Muscle of back (tissue), 11 donors: Measurements from ENCODE around the gene ECHS1. TPM values are rescaled to one million over a fixed set of nuclear protein-coding genes. Genes with fewer than 3 reads are reported as not detected.
"Not testable (repeated sequence)": the region's sequence is repeated elsewhere in the genome, so short reads cannot be mapped to it uniquely, and the experiment has no call there.

Experiments used
- DNase-seq, 3 donors: peaks; one replicate each; pipeline versions ENCODE4 v3.0.0 to v3.0.0-alpha.2; 2013
- polyA plus RNA-seq, 10 donors: library from polyadenylated mRNA; unstranded; fragments of 120-200 nt; gene quantifications; one replicate each; pipeline ENCODE4 v1.2.1, GENCODE V29; 2013; ENCODE audit not compliant: insufficient read length in 10 of 10

Gene ECHS1
- polyA plus RNA-seq, 10 donors: 96.4 to 132 (median 123) TPM

DNA sequence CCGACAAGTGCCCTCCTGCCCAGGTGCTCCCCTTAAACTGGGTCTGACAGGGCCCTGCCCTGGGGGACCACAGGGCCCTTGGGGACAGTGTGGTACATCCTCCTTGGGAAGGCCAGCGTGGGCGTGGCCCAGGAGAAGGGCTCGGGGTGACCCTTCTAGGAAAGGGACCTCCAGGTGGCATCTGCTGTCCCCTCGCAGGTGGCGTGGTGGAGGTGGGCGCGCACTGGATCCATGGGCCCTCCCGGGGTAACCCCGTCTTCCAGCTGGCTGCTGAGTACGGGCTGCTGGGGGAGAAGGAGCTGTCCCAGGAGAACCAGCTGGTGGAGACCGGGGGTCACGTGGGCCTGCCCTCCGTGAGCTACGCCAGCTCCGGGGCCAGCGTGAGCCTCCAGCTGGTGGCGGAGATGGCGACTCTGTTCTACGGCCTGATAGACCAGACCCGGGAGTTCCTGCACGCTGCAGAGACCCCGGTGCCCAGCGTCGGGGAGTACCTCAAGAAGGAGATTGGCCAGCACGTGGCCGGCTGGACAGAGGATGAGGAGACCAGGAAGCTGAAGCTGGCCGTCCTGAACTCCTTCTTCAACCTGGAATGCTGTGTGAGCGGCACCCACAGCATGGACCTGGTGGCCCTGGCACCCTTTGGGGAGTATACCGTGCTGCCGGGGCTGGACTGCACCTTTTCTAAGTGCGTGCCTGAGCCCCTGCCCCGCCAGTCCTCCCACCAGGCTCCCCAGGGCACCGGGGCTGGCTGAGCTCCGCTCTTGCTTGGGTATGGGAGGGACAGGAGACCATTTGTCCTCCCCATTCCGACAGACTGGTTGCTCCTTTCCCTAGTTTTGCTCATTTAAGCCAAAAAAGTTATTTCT is 6.9 kb upstream of the ECHS1 start:
- DNase-seq: no peak

DNA sequence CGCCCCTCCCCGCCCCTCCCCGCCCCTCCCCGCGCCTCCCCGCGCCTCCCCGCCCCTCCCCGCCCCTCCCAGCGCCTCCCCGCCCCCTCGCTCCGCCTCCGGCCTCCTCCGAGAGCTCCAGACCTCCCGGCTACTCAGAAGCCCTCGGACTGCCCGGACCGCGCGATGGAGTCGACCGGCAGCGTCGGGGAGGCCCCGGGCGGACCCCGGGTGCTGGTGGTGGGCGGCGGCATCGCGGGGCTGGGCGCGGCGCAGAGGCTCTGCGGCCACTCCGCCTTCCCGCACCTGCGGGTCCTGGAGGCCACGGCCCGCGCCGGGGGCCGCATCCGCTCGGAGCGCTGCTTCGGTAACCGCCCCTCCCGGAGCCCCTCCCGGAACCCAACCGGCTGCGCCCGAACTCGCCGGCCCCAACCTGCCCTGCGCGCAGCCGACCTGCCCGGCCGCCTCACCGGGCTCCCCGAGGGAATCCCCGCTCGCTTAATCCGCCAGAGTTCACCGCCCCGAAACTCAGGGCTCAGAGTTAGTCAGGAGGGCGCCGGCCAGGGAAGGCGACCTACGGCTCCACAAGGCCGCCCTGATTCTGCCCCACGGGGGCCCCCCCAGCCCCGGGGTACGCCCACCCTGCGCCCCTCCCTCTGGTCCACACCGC is 6.1 kb upstream of the ECHS1 start, which contains the start of gene PAOX:
Gene PAOX (plus strand): TSS at position 111 of the 649 bp plus-strand sequence. CDS start 55 bp downstream, at position 166.
- peak; percentile 42 to 74 (median 65) for DNase-seq

DNA sequence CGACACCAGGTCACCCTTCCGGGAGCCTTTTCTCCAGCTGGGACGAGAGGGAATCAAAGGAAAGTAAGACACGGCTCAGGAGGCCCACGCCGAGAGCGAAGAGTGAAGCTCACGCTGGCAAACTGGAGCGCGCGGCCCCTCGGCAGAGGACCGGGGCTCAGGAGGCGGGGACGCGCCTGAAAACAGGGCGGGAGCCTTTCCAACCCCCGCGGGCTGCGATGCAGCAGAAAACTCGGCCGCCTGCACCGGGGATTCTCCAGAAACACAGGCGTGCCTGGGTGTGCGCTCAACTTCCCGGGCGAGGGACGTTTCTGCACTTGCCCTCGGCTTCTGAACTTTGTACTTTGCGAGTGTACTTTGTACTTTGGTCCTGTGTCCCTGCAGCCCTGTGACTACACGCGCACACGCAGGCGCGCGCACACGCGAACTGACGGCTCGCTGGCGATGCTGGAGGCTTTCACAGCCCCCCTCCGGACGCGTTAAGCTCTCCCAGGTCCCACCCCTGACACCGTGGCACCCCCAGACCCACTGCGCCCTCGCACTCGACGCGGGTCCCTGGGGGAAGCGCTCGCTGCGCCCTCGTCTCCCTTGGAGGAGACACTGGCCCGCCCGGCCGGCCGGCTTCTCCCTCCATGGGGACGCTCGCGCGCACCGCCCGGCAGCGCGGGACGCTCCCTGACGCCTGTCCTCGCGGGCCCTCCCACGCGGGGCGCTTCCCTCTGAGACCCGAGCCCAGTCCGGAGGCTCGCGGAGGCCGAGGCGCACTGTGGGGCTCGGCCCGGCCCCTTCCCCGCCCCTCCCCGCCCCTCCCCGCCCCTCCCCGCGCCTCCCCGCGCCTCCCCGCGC is 5.3 kb upstream of the ECHS1 start:
- DNase-seq: peak; percentile 34 to 89 (median 64)

DNA sequence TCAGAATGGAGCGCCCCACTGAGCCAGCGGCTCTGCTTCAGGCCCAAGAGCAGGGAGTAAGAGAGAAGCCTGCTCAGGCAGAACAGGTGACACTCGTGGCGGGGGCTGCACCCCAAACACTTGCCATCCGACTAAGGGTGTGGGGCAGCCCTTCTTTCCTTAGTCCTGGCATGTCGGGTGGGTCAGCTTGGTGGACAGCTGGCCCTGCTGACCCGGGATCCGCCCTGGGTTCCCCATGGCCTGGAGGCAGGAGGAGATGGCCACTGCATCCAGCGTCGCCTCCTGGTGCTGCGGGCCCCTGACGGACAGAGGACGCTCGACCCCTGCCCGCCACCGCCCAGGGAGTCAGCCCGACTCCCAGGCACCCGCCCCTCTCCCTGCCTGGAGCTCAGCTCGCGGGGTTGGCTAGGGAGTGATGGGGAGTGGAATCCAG is 4.7 kb upstream of the ECHS1 start:
- DNase-seq: no peak

DNA sequence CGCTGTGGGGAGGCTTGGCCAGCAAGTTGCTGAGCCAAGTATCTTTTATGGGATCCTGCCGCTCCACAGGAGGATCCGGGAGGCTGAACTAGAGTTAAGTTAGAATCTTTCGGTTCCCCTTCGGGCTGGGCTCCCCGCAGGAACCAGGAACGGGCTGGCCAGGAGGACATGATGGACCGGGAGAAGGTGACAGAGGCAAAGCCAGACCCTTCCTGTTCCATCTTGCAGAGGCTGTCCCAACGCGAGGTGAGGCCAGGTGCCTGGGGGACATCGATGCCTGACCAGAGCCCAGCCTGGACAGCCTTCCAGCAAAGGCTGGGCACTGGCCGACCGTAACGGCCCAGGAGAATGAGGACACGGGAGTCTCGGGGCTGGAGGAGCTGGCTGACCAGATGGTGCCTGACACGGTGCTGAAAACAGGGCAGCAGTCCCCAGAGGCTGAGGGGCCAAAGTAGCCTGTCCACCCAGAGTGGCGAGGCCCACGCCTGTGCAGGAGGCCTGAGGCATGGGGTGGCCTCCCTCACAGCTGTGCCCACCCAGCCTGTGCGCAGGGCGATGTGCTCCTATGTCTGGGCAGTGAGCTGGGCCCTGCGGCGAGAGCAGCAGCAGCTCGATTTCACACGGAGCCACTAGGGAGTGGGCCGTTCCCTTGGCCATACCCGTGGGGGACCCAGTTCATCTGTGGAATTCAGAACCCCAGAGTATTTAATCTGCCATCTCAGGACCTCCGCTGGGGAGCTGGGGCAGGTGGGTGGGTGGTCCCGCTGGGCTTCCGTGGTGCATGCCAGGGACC is 4.1 kb upstream of the ECHS1 start:
- DNase-seq: no peak

DNA sequence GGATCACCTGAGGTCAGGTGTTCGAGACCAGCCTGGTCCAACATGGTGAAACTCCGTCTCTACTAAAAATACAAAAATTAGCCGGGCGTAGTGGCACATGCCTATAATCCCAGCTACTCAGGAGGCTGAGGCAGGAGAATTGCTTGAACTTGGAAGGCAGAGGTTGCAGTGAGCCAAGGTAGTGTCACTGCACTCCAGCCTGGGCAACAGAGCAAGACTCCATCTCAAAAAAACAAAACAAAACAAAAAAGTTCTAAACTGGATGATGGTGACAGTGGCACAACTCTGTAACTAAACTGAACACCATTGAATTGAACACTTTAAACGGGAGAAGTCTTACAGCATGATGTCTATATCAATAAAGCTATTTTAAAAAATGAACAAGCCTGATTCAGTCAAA is 3.0 kb upstream of the ECHS1 start:
- DNase-seq: not testable (repeated sequence)

DNA sequence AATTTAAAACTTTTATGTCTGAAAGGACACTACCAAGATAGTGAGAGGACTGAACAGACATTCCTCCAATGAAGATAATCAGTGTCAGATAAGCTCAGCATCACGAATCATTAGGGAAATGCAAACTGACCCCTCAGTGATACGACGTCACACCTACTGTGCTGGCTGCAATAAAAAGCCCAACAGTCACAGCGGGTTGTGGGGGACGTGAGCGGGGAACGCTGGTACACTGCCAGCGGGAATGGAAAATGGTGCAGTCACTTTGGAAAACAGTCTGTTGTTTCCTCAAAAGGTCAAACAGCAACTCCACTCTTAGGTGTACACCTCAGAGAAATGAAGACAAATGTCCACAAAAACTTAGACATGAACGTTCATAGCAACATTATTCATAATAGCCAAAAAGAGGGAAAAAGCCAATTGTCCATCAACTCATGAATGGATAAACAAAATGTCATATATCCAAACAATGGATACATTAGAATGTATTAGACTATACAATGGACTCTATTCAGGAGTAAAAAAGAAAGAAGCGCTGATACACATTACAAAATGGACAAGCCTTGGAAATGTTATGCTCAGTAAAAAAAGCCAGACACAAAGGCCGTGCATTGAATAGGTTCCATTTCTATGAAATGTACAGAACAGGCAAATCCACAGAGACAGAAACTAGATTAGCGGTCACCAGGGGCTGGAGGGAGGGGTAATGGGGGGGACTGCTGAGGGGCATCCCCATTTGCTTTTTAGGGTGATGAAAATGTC is 2.4 kb upstream of the ECHS1 start:
- DNase-seq: no peak

DNA sequence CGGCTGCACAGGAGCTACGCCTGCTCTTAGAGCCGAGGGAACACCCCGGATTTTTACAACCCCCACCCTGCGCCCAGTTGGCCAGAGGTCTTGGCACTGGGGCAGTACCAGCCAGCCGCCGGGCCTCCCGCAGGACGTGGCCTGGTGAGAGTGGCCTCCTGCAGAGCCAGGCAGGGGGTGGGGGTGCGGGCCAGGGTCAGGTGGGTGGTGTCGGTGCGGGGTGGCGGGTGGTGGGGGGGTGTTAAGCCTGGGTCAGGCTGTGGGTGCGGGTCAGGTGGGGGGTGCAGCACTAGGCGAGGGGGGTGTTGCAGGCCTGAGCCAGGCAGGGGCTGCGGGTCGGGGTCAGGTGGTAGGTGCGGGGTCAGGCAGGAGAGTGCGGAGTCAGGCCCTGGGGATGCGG is 647 bp downstream of the ECHS1 start:
- DNase-seq: no peak

DNA sequence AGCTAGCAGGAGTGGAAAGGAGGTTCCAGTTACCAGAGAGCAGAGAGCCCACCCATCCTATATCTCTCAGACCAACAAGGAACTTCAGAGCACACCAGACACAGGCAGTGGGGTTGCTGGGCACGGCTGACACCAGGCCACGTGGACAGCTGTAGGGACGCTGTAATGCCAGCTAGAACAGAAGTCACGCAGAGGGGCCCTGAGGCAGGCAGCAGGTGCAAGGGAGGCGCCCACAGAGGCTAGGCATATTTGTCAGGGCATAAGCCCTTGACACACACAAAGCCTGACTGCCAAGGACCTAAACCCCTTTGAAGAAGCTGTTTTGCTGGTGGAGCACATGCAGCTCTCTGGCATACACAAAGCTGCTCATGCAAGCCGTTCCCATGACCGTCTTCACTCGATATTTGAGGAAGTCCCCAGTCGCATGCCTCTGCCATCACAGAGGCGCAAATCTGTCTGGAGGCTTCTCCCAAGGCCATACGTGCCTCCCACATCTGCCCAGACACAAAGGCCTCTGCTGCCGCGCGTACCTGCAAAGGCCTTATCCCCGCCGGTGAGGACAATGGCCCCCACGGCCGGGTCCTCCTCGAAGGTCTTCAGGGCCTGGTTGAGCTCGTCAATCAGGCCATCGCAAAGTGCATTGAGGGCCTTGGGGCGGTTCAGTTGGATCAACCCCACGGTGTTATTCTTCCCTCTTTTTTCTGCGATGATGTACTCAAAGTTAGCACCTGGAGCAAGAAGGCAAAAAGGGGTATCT is 2.9 kb downstream of the ECHS1 start:
- DNase-seq: peak in 1 of 3 donors; percentile 18

DNA sequence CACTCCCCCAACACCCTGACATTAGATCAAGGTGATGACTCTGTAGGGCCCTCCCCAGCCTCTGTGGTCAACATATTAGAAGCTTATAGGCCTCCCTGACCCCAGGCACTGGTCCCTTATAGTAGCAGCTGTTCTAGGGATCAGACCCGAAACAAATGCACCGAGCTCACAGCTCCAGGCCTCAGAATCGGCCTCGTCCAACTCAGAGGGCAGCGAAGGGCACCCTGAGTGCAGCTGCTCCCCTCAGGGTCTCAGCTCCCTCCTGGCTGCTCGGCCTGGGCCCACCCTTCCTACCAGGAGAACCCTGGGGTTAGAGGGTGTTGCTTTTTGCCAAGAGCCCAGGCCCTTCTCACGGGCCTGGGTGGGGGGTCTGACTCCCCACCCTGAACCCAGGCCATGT is 5.0 kb downstream of the ECHS1 start:
- DNase-seq: no peak

DNA sequence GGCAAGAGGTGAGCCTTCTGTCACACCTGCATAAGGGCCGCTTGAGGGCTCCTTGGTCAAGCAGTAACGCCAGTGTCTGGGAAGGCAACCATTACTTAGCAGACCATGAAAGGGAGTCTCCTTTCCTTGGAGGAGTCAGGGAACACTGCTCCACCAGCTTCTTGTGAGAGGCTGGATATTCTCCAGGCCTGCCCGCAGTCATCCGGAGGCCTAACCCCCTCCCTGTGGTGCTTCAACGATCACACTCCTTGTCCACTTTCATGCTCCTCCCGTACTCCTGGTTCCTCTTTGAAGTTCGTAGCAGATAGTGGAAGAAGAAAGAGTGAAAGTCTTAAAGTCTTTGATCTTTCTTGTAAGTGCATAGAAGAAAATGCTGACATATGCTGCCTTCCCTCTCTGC is 5.7 kb downstream of the ECHS1 start:
- not testable (repeated sequence) for DNase-seq

DNA sequence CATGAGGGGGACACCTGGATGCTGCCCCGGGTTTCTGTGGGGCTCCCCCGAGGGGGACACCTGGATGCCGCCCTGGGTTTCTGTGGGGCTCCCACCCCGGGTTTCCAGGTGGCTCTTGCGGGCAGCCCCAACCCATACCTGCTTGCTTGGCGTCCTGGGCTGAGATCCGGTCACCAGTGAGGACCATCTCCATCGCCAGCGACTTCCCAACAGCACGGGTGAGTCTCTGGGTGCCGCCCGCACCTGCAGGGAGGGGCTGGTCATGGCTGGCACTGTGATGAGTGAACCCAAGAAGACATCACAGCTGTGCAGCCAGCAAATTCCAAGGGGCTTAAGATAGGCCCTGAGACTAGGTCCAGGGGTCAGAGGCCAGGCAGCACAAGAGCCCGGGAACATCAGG is 6.4 kb downstream of the ECHS1 start:
- no peak for DNase-seq

DNA sequence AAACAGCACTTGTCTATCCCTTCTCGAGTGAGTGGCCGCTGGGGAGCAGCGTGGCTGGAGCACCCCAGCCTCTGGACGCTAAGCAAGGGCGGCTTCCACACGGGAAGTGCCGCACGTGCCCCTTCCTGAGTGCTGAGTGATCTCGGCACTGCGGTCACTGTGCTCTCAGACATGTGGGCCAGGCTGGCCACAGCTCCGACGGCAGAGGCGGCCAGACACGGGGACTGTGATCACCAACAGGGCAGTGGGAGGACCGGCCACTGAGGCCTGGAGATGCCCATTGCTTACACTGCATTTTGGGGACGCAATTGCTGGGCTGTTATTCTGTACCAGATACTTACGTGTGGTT is 7.0 kb downstream of the ECHS1 start:
- no peak for DNase-seq

DNA sequence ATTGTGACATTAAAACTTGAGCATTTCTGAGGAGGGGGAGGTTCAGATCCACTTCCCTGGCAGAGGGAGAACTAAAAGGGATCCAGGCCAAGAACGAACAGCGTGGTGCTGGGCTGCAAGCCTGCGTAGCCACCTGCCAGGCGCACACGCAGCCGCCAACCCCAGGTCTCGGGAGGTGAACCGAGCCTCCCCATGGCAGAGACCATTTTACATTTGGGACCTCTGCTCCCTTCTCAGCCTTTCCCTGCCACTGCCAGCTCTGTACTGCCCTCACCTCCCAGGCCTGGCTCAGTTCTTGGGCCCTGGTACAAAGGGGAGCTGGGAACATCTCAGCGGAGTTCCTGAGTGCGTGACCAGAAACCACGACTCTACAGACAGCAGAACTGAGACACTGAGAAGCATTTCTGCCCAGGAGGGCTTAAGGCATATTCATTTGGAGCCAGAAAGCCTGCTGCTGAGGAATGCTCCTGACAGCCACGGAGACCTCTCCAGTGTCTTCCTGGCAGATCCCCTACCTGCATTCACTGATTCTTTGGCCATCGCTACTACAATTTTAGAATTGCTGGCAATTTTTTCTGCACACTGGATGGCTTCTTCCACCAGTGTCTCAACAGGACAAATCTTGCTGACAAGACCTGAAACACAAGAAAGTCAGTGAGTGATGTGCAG is 7.6 kb downstream of the ECHS1 start:
- no peak for DNase-seq

DNA sequence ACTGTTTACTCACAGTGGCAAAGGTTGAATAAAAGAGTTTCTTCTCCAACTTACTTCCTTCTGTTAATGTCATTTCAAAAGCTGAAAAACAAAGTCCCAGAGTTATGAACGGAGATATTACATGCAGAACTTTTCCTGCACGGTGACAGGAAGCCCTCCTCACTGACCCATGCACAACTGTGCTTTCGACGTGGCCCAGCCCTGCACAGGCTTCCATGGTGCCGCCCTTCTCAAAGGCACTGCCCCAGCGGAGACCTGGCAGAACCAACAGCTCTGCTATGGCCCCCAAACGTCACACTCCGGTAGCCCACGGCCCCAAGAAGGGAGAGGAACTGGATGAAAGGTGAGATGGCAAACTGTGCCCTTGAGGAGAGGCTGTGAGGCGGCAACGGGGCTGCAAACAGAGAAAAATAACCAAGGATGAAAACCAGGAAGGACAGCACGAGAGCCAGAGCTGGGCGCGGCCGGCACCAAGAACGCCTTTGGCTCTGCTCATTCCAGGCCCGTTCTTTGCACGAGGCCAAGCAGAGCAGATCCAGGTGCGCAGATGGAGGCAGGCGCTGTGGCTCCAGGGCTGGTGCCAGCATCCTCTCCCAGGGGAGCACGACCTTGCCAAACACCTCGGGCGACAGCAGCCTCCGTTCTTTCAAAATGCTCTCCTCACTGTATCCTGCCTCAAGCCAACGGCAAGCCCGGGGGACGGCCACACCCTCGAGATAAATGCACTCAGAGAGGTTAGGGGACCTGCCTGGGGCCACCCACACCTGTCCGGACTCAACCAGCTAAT is 8.3 kb downstream of the ECHS1 start:
- DNase-seq: no peak

DNA sequence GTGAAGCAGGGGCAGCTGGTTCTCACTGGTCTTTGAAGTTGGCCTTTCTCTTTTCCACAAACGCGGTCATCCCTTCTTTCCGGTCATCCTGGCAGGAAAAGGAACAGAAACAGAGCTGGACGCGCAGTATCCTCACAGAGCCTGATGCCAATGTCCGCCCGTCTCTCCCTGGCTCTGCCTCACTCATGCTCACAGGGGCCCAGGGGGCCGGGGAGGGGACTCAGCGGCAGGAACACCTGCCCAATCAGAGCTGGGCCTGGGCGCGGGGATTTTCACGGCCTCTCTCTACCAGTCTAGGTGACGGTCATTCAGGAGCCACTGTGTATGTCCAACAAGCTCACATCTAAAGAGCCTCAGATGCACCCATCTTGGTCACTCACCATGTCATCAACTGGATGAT is 10.3 kb downstream of the ECHS1 start:
- no peak for DNase-seq

DNA sequence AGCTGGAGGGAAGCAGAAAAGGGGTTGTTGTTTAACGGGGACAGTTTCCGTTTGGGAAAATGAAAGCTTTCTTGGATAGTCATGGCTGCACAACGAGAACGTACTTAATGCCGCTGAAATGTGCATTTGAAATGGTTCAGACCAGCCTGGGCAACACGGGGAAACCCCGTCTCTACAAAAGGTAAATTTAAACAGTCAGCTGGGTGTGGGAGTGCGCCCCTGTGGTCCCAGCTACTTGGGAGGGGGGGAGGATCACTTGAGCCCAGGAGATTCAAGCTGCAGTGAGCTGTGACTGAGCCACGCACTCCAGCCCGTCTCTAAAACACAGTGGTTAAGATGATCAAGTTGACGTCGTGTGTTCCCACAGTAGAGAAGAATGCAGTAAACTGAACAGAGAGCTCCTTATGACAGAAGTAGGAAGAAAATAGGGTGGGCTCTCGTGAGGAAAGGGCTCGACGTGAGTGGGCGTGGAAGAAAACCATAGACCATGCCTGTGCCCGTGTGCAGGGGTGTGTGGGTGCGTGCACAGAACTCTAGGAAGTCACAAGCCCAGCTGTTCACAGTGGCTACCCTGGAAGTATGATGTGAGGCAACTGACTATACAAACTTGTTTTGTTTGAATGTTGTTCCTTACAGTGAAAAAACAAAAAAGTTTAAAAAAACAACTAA is 11.2 kb downstream of the ECHS1 start:
- DNase-seq: no peak

DNA sequence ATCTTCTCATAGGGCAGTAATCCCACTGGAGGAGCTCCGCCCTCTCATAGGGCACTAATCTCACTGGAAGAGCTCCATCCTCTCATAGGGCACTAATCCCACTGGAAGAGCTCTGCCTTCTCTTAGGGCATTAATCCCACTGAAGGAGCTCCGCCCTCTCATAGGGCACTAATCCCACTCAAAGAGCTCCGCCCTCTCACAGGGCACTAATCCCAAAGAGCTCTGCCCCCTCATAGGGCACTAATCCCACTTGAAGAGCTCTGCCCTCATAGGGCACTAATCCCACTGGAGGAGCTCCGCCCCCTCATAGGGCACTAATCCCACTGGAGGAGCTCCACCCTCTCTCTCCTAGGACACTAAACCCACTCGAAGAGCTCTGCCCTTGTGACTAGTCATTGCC is 11.9 kb downstream of the ECHS1 start:
- DNase-seq: no peak
